HG03520 (cell line): ENCODE data around the gene TPPP3.

Experiments used
- ATAC-seq: cut with Tn5 transposase; IDR thresholded peaks from one replicate; pipeline ENCODE4 v1.9.1; 2021; ENCODE audit warnings: mild to moderate bottlenecking, moderate library complexity; ENCODE audit not compliant: unreplicated experiment

Gene TPPP3

DNA sequence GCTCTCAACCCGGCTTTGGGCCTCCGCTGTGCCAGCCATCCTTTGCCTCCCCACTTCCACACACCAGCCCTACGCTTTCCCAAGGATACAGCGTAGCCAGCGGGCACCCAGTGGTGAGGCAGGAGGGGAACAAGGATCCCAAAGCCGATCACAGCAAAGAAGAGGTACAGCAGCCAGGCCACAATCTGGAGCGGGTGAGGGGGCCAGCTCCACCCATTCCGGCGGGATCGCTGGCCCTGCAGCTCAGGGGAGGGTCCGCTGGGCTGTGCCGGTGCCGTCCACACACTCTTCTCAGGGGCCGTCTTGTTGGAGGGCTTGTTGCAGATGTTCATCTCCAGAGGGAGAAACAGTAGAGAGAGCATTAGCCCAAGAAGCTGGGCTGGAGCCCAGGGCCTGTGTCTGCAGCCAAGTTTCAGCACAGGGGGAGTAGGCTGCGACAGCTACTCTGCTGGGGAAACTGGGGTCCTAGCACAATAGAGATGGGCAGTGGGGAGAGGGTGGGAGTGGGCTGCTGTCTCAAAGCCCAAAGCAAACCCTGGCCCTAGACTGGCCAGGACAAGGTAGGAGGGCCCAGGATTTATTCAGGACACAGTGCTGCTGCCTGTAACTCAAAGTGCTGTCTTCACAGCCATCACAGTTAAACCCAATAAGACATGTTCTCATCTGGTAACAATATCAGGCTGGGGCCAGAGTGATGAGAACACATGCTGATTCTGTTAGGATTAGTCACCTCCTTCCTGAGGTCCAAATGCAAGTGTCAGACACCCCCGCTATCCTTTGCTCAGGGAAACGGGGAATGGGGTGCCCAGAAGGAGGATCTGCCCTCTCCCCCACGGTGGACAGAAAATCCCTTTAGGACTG is 13.0 kb upstream of the TPPP3 start:
- no peak for ATAC-seq

DNA sequence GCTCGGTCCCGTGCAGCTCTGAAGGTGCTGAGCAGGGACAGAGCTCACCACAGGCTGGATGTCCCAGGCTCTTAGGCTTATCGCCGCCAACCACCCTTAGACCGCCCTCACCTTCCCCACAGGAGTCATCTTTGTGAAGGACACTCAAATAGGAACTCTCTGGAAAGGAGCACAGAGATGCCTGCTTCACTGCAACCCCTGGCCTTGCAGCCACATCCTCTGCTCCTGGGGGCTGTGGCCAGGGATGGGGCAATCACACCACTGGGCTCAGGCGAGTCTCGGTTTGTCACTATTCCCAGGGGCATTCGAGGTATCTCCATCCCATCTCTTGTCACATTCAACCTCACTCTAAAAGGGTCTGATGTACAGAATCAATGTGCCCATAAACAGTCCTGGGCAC is 12.0 kb upstream of the TPPP3 start:
- no peak for ATAC-seq

DNA sequence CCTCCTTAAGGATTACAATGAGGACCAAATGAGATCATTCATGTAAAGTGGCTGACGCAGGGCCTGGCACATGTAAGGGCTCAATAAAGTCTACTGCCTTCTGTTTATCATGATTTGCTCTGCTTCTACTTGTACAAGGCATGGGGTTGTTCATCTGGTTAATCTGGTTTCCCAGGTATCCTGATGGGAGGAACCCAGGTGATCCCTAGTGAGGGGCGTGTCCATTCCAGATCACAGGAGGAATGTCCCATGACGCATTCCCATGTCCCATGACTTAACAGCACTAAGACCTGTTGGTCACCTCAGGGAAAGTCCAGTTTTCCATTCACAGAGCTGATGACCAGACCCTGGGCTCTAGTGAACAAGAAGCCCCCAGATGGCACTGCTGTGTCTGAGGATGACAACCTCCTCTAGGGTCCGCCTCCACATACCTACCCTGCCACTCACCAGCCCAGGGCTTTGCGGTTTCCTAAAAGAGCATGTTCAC is 11.5 kb upstream of the TPPP3 start:
- no peak for ATAC-seq

DNA sequence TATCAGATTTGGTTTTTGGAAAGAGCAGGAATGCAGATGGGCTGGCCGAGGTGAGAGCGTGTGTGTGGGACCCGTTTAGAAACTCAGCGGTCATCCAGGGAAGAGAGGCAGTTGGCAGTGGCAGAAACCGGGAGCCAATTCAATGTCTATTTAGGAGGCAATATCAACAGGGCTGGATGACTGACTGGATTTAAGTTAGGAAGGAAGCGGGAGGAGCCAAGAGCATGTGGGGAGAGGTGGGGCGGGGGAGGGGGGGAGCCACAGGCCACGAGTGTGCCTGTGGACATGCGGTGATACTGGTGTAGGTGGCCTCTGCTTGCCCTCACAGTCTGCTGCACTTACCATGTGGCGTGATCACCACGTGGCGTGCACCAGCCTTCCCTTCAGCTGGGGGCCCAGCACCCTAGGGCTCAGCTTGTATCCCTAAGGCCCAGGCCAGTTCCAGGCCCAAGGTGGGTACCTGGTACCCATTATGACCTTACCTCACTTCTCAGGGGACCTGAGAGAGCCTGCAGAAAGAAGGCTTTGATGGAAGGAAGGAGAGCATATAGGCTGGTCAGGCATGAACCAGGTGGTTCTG is 10.8 kb upstream of the TPPP3 start:
- ATAC-seq: no peak

DNA sequence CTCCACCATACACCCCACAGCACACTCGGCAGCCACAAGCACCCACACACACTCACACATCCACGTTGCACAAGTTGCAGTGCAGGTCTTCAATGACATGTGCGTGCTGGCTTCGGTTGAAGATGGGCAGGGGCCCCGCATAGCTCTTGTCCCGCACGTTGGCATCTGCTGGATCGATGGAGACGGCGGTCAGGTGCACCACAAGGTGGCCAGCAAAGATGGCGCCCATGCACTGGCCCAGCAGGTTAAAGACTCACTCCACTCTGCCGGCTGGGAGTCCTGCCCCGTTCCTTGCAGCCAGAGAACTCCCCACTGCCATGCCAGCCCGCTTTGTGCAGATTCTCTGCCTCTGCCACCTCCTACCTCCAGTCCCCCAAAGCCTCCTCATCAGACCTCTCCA is 7.6 kb upstream of the TPPP3 start:
- ATAC-seq: no peak

DNA sequence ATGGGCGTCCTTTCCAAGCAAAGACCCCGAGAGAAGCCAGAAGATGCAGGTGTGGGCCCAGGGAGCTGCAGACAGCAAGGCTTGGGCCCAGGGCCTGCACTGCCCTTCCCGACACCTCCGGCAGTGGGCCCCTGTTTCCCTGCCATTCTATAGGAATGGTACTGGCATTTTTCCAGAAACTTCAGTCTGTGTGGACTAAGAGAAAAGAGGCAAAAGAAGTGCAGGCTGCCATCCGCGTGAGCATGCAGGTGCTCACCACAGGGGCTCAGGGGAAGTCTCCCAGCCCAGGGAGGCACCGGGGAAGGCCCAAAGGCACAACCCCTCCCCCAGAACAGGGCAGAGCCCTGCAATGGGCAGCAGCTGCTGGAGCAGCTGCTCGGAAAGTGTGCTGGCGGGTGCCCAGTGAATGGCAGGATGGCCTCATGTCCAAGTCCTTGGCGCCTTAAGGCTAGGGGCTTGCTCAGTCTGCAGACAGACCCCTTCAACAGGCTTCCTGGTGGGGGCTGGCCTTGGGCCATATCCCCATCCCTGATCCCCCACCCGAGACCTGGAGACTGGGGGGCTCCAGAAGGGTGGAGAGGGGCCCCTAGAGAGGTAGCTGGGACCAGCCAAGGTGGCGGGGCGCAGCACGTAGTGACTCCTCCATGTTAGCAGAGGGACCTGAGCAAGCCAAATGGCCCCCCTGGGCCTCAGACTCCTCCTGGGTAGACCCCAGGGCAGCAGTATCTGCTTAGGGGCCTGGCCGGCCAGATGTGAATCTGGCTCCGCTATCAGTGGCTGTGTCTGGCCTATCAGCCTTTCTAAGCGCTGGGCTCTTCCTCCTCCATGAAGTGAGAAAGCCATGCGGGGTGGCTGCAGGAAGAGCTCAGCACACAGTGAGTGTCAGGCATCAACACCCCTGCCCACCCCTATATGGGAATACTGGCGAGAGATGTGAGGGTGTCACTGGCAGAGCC is 6.7 kb upstream of the TPPP3 start:
- no peak for ATAC-seq

DNA sequence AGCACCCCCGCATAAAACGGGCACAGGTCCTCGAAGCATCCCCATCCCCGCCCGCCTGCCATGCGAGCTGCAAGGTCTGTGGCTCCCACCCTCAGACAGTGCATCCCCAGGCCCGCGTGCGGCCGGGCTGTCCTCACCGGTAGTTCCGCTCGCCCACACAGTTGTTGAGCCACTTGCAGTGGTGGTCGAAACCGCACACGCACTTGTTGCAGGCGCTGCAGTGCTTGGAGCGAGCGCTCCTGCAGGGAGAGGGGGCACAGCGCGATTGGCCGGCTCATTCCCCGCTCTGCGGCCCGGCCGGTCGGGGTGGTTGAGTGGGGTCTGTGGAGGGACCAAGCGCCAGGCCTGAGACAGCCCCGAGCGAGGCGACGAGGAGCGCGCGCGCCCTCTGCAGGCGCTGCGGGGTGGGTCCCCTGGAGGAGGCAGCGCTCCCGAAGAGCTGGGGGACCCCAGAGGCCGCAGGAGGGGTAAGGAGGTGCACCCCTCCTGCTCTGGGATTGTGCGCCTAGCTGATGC is 6.0 kb upstream of the TPPP3 start:
- no peak for ATAC-seq

DNA sequence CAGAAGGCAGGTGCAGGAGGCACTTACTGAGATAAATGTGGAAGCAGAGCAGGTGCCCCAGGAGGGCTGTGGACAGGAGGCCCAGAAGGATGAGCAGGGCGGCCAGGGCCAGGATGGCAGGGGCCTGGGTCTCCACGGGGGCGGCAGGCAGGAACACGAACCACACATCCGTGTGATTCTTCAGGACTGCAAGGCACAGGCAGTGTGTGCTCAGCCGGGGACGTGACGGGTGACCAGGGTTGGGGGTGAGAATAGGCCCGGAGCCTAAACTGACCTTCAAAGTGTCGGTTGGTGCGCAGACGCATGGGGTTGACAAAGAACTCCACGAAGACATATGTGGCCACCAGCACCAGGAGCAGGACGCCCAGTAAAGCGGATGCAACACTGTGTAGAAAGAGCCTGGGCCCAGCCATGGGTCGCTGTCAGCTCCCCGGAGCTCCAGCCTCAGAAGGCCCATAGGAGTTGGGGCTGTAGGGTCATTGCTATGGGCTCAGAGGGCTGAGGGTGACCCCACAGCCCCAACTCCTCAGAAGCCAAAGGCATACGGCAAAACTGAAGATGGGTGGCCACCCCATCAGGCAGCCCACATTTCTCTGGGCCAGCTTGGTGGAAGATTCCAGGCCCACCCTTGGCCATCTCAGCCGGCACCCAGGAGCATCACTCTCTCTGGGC is 5.4 kb upstream of the TPPP3 start:
- no peak for ATAC-seq

DNA sequence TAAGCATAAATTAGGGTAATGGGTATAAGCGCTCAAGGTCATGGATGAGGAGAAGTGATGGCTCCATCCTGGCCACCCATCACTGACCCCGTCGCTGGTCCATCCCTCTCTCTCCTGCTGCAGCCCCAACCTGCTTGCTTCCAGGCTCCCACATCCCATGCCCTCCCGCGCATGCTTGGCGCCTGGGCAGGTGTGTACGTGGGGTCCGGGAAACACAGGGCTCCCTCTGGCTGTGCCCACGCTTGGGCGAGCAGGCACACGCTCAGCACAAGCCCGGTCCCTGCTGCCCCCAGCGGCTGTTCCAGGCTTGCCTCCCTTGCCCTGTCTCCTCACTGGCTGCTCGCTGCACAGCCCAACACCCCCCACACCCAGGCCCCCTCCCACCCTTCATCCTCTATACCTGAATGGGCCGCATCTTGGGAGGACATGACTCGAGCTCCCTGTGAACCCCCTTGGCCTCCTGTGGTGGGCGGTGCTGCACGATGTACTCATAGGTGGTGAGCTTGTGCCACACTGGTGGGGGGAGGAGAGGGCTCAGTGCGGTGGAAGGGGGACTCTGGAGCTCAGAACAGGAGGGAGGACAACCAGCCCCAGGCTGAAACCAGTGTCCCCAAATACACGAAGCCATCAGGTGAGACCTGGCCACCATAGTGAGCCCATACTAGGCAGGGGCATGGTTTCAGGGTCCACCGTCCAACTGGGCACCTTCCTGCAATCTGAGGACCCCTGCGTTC is 4.7 kb upstream of the TPPP3 start:
- ATAC-seq: no peak

DNA sequence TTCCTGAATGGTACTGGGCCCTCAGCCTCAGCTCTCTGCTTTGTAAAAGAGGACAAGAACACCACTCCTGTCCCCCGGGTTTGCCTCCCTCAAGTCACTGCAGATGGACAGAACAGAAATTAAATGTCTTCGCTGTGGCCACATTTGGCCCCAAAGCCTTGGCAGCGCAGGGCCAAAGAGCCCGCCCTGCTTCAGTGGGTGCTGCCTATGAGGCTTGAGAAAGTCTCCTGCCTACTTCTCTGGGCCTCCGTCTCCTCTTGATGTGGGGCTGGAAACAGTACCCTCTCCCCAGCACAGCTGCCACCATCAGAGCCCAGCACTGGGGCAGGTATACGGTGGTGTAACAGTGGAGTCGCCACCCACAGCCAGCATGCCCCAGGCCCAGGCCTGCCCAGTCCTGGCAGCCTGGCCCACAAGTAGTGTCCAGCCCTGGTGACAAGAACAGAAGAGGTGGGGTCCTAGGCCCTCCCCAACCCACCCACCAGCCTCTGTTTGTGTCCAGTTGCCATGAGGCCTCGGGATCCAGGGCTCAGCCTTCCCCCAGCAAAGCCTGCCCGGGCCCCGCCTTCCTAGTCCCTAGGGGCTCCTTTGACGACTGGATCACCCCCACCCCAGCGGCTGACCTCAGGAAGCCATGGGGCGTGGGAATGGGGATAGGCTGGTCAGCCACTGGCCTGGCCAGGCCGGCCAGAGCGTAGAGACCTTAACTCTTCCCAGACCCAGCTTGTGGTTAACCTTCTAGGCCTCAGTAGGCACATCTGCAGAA is 3.9 kb upstream of the TPPP3 start:
- no peak for ATAC-seq

DNA sequence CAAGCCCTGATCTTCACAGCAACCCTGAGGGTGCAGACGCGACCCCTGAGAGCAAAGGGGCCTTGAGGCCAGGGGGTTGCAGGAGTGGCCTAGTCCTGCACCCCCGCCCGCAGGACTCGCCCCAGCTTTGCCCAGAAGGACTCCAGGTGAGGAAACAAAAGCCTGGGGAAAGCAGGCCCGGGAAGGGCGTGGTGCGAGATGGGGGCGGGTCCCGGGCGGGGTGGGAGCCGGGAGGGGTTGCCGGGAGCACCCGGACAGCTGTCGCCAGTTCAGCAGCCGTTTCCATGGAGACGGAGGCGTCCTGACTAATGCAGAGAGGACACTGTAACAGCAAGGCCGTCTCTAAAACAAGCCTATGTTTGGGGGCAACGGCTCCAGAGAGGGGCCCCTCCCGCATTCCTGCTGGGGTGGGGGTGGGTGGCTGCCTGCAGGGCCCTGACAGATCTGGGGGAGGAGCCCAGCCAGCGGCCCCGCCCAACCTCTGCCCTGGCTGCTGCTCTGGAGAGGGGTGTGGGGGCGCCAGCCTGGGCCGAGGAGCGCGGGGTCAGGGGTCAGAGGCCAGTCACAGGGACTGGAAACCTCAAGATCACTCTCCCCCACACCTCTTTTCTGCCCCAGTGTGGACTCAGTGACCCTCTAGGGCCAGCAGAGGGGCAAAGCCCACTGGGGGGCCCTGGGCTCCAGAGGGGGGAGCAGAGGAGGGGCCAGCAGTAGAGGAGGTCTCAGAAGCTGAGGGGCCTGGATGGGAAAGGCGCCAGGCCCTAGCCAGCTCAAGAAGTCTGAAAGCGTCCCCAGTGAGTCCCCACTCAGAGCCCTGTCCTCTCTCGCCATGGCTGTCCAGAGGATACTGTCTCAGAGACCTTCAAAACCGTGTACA is 3.1 kb upstream of the TPPP3 start:
- ATAC-seq: no peak

DNA sequence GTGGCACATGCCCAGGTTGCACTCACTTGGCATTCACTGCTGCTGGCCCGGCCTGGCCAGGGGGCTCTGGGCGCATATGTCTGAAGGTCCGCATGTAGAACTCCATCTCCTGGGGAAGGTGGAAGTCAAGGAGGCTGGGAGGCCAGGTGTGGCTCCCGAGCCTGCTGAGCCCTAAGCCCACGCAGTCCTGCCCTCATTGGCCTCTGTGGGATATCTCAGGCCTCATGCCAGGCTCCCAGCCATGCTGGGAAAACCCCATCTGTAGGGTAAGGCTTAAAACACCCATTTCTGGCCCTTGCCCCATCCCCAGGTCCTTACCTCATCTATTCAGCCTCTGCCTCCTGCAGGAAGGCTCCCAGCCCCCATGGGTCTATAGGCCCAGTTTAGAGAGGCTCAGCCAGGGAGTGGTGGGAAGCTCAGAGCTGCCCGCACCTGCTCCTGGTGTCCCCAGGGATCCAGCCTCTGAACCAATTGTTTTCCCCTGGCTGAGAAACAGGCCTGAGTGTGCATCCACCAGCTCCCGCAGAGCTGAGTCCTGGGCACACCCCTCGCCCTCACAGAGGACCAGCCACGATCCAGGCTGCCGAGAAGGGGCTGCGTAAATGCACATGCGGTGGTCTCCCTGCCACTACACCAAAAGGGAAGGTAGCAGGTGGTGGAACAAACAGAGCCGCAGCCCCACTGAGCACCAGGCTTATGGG is 2.3 kb upstream of the TPPP3 start:
- ATAC-seq: no peak

DNA sequence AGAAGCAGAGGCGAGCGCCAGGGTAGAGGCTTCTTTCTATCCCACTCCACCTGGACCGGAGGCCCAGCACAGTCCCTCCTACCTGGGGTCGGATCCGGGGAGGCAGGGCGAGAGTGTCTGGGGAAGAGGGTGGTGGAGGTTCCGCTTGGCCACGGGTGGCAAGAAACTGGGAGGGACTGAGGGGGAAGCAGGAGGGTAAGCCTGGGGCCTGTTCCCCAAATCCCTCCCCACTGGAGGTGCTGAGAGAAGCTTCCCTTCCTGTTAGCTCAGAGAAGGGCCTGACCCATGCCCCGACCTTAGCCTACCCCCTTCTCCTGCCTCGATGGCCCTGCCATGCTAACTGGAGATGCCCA is 1.8 kb upstream of the TPPP3 start:
- no peak for ATAC-seq

DNA sequence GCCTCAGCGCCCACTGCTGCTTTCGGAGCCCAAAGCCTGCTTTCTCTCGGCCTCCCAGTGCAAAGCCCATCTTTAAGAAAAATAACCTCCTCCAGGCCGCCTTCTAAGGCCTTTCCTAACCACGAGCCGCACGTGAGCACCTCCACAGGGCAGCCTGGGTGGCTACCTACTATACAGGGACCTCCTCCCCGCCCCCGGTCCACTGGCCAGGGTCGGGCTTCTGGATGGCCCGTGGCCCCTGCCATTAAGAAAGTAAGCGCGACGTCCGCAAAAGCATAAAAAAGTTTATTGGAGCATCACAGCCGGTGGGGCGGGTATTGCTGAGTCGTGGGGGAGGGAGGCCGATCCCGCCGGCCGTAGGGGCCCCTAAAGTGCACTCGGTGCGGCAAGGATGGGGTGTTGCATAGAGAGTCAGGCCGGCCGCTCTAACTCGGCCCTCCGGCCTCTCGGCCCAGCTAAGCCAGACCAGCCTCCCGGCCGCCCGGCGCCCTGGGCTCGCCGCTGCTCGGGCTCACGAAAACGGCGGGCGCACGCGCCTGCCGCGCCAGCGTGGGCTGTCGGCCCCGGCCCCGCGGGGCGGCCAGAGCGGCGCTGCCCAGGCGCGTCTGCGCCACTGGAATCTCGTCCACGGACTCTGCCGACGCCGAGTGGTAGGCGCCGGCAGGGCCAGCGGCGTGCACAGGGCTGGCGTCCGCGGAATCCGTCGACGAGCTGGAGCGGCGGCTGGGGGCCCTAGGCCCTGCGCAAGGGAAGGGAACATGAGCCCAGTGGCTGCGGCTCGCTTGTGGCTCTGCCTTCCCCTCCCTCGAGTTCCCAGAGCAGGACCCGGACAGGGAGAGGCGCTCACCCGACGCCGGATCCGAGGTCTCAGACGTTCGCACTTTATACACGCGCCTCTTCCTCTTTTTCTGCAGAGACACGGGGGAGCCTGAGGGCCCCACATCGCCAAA is 1.1 kb upstream of the TPPP3 start:
- ATAC-seq: no peak

DNA sequence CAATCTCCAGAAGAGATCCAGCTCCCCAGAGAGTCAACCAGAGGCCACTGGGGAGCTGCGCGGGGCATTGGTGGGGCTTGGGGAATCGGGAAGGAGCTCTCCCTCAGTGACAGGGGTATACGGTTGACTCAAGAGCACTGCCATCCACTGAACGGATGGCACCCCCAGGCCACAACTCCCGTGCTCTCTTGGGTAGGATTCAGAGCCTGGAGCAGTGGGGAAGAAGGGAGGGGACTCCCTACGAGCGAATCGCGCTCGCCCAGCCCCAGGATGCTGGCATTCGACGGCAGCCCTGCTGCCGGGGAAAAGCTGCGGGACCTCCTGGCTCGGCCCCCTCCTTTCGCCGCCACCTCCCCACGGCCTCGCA is 473 bp upstream of the TPPP3 start:
- ATAC-seq: no peak

DNA sequence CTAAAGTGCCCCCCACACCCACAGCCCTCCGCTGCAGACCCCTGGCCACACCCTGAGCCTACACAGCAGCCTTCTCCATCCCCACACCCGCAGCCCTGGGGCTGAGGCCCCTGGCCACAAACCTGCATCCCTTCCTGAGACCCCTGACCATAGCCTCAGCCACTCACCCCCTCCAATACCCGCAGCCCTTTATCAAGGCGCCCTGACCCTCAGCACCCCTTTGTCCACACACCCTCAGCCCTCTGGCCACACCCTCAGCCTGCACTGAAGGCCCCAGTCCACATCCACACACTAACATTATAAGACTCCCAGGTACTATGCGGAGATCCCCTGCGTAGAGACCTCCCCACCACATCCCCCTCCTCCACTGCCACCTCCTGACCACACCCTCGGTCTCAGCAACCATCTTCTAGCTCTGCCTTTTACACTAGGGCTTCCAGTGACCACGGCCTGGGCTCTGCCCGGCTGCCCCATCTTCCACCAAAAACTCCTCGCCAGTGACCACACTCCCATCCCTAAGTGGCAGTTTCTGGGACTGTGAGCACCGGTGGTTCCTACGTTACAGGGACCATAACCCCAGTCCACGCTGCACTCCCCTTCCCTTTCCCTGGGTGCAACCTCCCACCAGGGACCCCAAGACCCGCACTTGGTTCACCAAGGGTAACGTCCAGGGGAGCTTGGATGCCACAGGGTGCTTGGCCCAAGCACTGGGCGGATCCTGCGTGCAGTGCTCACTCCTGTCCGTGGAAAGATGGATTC is 818 bp downstream of the TPPP3 start:
- no peak for ATAC-seq
